SK-N-SH (cell line): Measurements from ENCODE around the gene LRIT2. TPM values are rescaled to one million over a fixed set of nuclear protein-coding genes. Genes with fewer than 3 reads are reported as not detected.

ENCODE experiments used
- CTCF ChIA-PET: fragments of 300-600, 350-600 bp; formaldehyde crosslinking; extraction: SDS; loops from one replicate; lab custom pipeline; 2021; lab: Yijun Ruan, JAX
- POLR2A ChIA-PET: fragments of 350-600 bp; sonication (Branson Sonifier 250); formaldehyde crosslinking; extraction: SDS; loops from one replicate; lab custom pipeline; 2020; ENCODE audit warnings: antibody characterized with exemption, inconsistent platforms; lab: Yijun Ruan, JAX
- DNase-seq: peaks from one replicate; pipeline ENCODE4 v3.0.0; 2012
- H2AFZ ChIP-seq: fragments of 200-600 bp; sonication (generic); 2 replicates; pipeline ENCODE4 v1.8.1; 2016; ENCODE audit warnings: antibody characterized with exemption, mild to moderate bottlenecking, low read depth
- H3F3A ChIP-seq: fragments of 200-600 bp; sonication (generic); replicated peaks from 2 replicates; pipeline ENCODE3; 2016; ENCODE audit warnings: antibody characterized with exemption, mild to moderate bottlenecking; ENCODE audit not compliant: insufficient read depth
- H3K27ac ChIP-seq, 2 experiments: fragments of 200-500 bp in 1 of 2; fragments of 200-600 bp in 1 of 2; sonication (Bioruptor generic) in 1 of 2; sonication (generic), shearing (Covaris generic) in 1 of 2; 2 replicates each; pipeline versions ENCODE4 v1.5.1 to v1.6.1; 2014 to 2016; ENCODE audit warnings: low read depth in 2 of 2, inconsistent platforms in 1 of 2, low read length in 1 of 2, mild to moderate bottlenecking in 1 of 2, mixed read lengths in 1 of 2
- H3K27me3 ChIP-seq: fragments of 200-600 bp; sonication (generic), shearing (Covaris generic); 2 replicates; pipeline ENCODE4 v1.6.1; 2016; ENCODE audit warnings: mixed run types; ENCODE audit not compliant: insufficient read depth
- H3K36me3 ChIP-seq, 2 experiments: fragments of 200-500 bp in 1 of 2; fragments of 200-600 bp in 1 of 2; sonication (Bioruptor generic) in 1 of 2; sonication (generic) in 1 of 2; replicated peaks in 1 of 2; 2 replicates each; pipeline versions ENCODE3 to v1.5.1; 2014 to 2016; ENCODE audit warnings: low read length in 1 of 2, mild to moderate bottlenecking in 1 of 2; ENCODE audit not compliant: insufficient read depth in 2 of 2, control insufficient read depth in 1 of 2
- H3K4me1 ChIP-seq, 2 experiments: fragments of 200-500 bp in 1 of 2; fragments of 200-600 bp in 1 of 2; sonication (Bioruptor generic) in 1 of 2; sonication (generic), shearing (Covaris generic) in 1 of 2; 2 replicates each; pipeline versions ENCODE4 v1.5.1 to v1.6.1; 2014 to 2016; ENCODE audit warnings: low read depth in 1 of 2, low read length in 1 of 2, mixed run types in 1 of 2; ENCODE audit not compliant: insufficient read depth in 2 of 2, control insufficient read depth in 1 of 2
- H3K4me2 ChIP-seq: fragments of 200-600 bp; sonication (generic), shearing (Covaris generic); 2 replicates; pipeline ENCODE4 v1.6.1; 2017; ENCODE audit warnings: mixed run types
- H3K4me3 ChIP-seq, 2 experiments: fragments of 200-500 bp in 1 of 2; fragments of 200-600 bp in 1 of 2; sonication (Bioruptor generic) in 1 of 2; sonication (generic), shearing (Covaris generic) in 1 of 2; 2 replicates each; pipeline versions ENCODE4 v1.5.1 to v1.8.1; 2014 to 2016; ENCODE audit warnings: low read depth in 2 of 2, inconsistent platforms in 1 of 2, low read length in 1 of 2, mild to moderate bottlenecking in 1 of 2, mixed read lengths in 1 of 2, moderate library complexity in 1 of 2
- H3K79me2 ChIP-seq: fragments of 200-600 bp; sonication (generic); 2 replicates; pipeline ENCODE4 v1.8.1; 2017; ENCODE audit warnings: mild to moderate bottlenecking; ENCODE audit not compliant: insufficient read depth
- H3K9ac ChIP-seq: fragments of 200-600 bp; sonication (generic); 2 replicates; pipeline ENCODE4 v1.6.1; 2017; ENCODE audit warnings: mixed run types
- H3K9me2 ChIP-seq: fragments of 200-600 bp; sonication (generic); 2 replicates; pipeline ENCODE4 v1.6.1; 2017; ENCODE audit warnings: mixed run types
- H3K9me3 ChIP-seq: fragments of 200-600 bp; sonication (generic); 2 replicates; pipeline ENCODE4 v1.6.1; 2017; ENCODE audit warnings: mixed run types, mild to moderate bottlenecking, moderate library complexity
- H4K20me1 ChIP-seq: fragments of 200-600 bp; sonication (generic); 2 replicates; pipeline ENCODE4 v1.6.1; 2017; ENCODE audit warnings: mild to moderate bottlenecking, mixed run types; ENCODE audit not compliant: insufficient read depth
- ELF1 ChIP-seq: IDR thresholded peaks from 2 replicates; pipeline ENCODE4 v1.4.0; 2012
- EP300 ChIP-seq, 2 experiments: IDR thresholded peaks; 2 replicates each; pipeline versions ENCODE4 v1.4.0 to v1.6.1; 2012; ENCODE audit warnings: borderline replicate concordance in 1 of 2, low read depth in 1 of 2, low read length in 1 of 2
- EZH2phosphoT487 ChIP-seq: fragments of 200-600 bp; sonication (generic); IDR thresholded peaks from 2 replicates; pipeline ENCODE4 v1.6.1; 2017; ENCODE audit warnings: low read depth, mixed run types, mild to moderate bottlenecking, antibody characterized with exemption, moderate library complexity, borderline replicate concordance
- FOSL2 ChIP-seq: IDR thresholded peaks from 2 replicates; pipeline ENCODE4 v1.4.0; 2012; ENCODE audit warnings: low read depth, mild to moderate bottlenecking, moderate library complexity, borderline replicate concordance
- JUND ChIP-seq: IDR thresholded peaks from 2 replicates; pipeline ENCODE4 v1.4.0; 2012
- MEF2A ChIP-seq: IDR thresholded peaks from 2 replicates; pipeline ENCODE4 v1.4.0; 2012; ENCODE audit warnings: low read depth, borderline replicate concordance
- NFIC ChIP-seq: IDR thresholded peaks from 2 replicates; pipeline ENCODE4 v1.4.0; 2012; ENCODE audit warnings: borderline replicate concordance
- NRF1 ChIP-seq: IDR thresholded peaks from 2 replicates; pipeline ENCODE4 v1.6.1; 2012; ENCODE audit warnings: low read depth, mild to moderate bottlenecking, low read length
- RAD21 ChIP-seq: IDR thresholded peaks from 2 replicates; pipeline ENCODE4 v1.6.1; 2012; ENCODE audit warnings: mild to moderate bottlenecking, low read length
- RCOR1 ChIP-seq: fragments of 150-350 bp; IDR thresholded peaks from 2 replicates; pipeline ENCODE4 v1.6.1; 2017; ENCODE audit warnings: antibody characterized with exemption, low read length
- RFX5 ChIP-seq: IDR thresholded peaks from 2 replicates; pipeline ENCODE4 v1.6.1; 2012; ENCODE audit warnings: mild to moderate bottlenecking, improper control_type of control experiment, low read length
- RXRA ChIP-seq: IDR thresholded peaks from 2 replicates; pipeline ENCODE4 v1.4.0; 2012; ENCODE audit warnings: low read depth, mild to moderate bottlenecking, borderline replicate concordance
- SIN3A ChIP-seq: IDR thresholded peaks from 2 replicates; pipeline ENCODE4 v1.6.1; 2012; ENCODE audit warnings: low read depth, mild to moderate bottlenecking, low read length, moderate library complexity, borderline replicate concordance
- SMC3 ChIP-seq: IDR thresholded peaks from 2 replicates; pipeline ENCODE4 v1.6.1; 2012; ENCODE audit warnings: low read depth, low read length, improper control_type of control experiment
- TAF1 ChIP-seq: IDR thresholded peaks from 2 replicates; pipeline ENCODE4 v1.6.1; 2012; ENCODE audit warnings: low read depth, mild to moderate bottlenecking, low read length, moderate library complexity, borderline replicate concordance
- TCF12 ChIP-seq: IDR thresholded peaks from 2 replicates; pipeline ENCODE4 v1.4.0; 2012
- WGBS: methylation state at CpG from one replicate; pipeline ENCODE4 v1.1.6; 2017; ENCODE audit warnings: low lambda C conversion rate; 5-methylcytosine and 5-hydroxymethylcytosine counted together
- polyA plus RNA-seq, 3 experiments: library from polyadenylated mRNA; depleted of rRNA; stranded (reverse); fragments of >200 nt; gene quantifications; 2 replicates each; pipeline ENCODE4 v1.2.3, GENCODE V29; 2012
- TF ChIP-seq, protein P1 (sequence below): IDR thresholded peaks from 2 replicates; pipeline ENCODE4 v1.4.0; 2012; ENCODE audit warnings: low read depth, borderline replicate concordance
- TF ChIP-seq, protein P2 (sequence below): fragments of 150-350 bp; IDR thresholded peaks from 2 replicates; pipeline ENCODE4 v1.6.1; 2016; ENCODE audit warnings: mild to moderate bottlenecking, low read depth, low read length
- TF ChIP-seq, protein P3 (sequence below): IDR thresholded peaks from 2 replicates; pipeline ENCODE4; 2012
- TF ChIP-seq, protein P4 (sequence below): IDR thresholded peaks from 2 replicates; pipeline ENCODE4 v1.4.0; 2012; ENCODE audit warnings: low read depth
- TF ChIP-seq, protein P5 (sequence below): fragments of 150-350 bp; IDR thresholded peaks from 2 replicates; pipeline ENCODE4 v1.6.1; 2017; ENCODE audit warnings: antibody characterized with exemption, low read length, low read depth, borderline replicate concordance

LRIT2 gene
- polyA plus RNA-seq, 1 of the 3 experiments (the other 2 are of a cell fraction), result not detected

DNA sequence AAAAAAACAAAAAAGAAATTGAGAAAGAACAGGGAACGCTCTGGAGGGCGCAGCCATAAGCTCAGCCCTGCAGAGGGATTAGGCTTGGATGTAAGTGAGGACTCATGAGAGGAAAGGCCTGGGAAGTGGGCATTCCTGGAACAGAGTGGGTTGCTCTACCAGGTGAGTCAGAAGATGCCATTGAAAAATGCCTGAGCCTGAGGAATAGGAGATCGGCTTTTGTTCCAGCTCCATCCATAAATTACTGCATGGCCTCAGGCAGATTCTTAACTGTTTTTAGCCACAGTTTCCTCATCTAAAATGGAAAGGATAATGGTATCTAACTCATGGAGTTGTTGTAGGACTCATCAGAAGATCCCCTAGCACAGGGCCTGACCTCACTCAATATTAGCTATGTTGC is 18.4 kb upstream of the LRIT2 start:
- Histone ChIP-seq H3K9ac (no peak overlapping the region), H3K27ac (no peak overlapping the region), H3K9me2 (no peaks in the 10 kb centered on the region), H3K79me2 (no peaks in the 10 kb centered on the region), H3F3A (no peaks in the 10 kb centered on the region), H3K27me3 (no peaks in the 10 kb centered on the region; the same call in 1 of the 2 replicates), H4K20me1 (no peaks in the 10 kb centered on the region), H3K9me3 (no peaks in the 10 kb centered on the region), H3K36me3 (no peaks in the 10 kb centered on the region)
- POLR2A ChIA-PET, result no interaction called here
- DNase-seq, result no peak
- 74% methylated on average over 3 of the region's 3 CpGs for WGBS
- TF ChIP-seq SMC3 (no peak), TAF1 (no peak), RXRA (no peak), SIN3A (no peak), FOSL2 (no peak), RAD21 (no peak)
- TF ChIP-seq, protein P1, sequence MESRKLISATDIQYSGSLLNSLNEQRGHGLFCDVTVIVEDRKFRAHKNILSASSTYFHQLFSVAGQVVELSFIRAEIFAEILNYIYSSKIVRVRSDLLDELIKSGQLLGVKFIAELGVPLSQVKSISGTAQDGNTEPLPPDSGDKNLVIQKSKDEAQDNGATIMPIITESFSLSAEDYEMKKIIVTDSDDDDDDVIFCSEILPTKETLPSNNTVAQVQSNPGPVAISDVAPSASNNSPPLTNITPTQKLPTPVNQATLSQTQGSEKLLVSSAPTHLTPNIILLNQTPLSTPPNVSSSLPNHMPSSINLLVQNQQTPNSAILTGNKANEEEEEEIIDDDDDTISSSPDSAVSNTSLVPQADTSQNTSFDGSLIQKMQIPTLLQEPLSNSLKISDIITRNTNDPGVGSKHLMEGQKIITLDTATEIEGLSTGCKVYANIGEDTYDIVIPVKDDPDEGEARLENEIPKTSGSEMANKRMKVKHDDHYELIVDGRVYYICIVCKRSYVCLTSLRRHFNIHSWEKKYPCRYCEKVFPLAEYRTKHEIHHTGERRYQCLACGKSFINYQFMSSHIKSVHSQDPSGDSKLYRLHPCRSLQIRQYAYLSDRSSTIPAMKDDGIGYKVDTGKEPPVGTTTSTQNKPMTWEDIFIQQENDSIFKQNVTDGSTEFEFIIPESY, result no peak
- TF ChIP-seq, protein P2, sequence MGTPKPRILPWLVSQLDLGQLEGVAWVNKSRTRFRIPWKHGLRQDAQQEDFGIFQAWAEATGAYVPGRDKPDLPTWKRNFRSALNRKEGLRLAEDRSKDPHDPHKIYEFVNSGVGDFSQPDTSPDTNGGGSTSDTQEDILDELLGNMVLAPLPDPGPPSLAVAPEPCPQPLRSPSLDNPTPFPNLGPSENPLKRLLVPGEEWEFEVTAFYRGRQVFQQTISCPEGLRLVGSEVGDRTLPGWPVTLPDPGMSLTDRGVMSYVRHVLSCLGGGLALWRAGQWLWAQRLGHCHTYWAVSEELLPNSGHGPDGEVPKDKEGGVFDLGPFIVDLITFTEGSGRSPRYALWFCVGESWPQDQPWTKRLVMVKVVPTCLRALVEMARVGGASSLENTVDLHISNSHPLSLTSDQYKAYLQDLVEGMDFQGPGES, result no peak
- TF ChIP-seq, all 33 proteins: peak for 0
- Histone ChIP-seq H2AFZ (no peak overlapping the region), H3K4me3 (no peak overlapping the region), H3K4me1 (no peaks in the 10 kb centered on the region), H3K4me2 (no peak overlapping the region)
- CTCF ChIA-PET, result interaction anchor here (0.9 kb wide), 1 partner anchor 294 kb away, joined by 4 read pairs; no protein-coding TSS in a partner anchor

DNA sequence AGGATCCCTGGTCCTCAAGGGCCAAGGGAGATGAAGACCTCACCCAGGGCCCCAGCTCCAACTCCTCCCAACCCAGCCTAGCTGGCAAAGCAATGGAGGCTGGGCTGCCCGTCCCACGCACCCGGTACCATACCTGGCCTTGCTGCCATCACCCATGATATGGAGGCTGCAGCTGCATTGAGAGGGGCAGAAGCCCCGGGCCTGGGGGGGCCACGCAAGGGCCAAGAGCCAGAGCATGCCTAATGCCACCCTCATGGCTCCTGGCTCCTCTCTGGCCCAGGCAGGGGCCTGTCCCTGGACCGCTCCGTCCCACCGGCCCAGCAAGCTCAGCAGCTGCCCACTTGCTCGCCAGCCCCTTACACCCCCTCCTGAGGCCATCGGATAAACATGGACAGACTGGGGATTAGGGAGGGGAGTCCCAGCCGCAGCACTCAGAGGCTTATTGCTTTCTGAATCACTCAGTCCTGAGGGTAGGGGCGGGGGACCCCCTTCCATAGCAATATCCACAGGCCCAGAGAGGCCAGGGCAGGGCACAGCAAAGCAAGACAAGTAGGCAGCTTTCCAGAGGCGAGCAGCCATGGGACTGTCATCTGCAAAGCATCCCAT is 15.9 kb upstream of the LRIT2 start, which contains the start of gene LRIT1:
TSS of gene LRIT1 (minus strand) at position 362 of the 606 bp plus-strand sequence. CDS start at position 255, 107 bp downstream.
- 45% methylated on average over 5 of the region's 13 CpGs for WGBS
- no peaks in the 10 kb centered on the region for H3K9me2 ChIP-seq
- H3K4me1 ChIP-seq, result no peaks in the 10 kb centered on the region
- ChIA-PET POLR2A (no interaction called here), CTCF (interaction anchor here (1.0 kb wide), 1 partner anchor 60 kb away, joined by 3 read pairs; no protein-coding TSS in a partner anchor)
- H4K20me1 ChIP-seq, result no peaks in the 10 kb centered on the region
- no peaks in the 10 kb centered on the region for H3K79me2 ChIP-seq
- no peak within 1 kb of the TSS for H3K4me2 ChIP-seq
- H2AFZ ChIP-seq, result no peak within 1 kb of the TSS
- TF ChIP-seq EP300 (IDR thresholded peaks at IDR 0.05; ENCODE audit: borderline replicate concordance in 1 of 2, low read depth in 1 of 2, low read length in 1 of 2), result no peak
- TF ChIP-seq, protein P3, sequence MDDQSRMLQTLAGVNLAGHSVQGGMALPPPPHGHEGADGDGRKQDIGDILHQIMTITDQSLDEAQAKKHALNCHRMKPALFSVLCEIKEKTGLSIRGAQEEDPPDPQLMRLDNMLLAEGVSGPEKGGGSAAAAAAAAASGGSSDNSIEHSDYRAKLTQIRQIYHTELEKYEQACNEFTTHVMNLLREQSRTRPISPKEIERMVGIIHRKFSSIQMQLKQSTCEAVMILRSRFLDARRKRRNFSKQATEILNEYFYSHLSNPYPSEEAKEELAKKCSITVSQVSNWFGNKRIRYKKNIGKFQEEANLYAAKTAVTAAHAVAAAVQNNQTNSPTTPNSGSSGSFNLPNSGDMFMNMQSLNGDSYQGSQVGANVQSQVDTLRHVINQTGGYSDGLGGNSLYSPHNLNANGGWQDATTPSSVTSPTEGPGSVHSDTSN, result no peak
- no peak for TF ChIP-seq MEF2A
- TF ChIP-seq TCF12, result no peak
- TF ChIP-seq, protein P4, sequence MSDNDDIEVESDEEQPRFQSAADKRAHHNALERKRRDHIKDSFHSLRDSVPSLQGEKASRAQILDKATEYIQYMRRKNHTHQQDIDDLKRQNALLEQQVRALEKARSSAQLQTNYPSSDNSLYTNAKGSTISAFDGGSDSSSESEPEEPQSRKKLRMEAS, result no peak
- TF ChIP-seq RCOR1, result no peak
- TF ChIP-seq, protein P5, sequence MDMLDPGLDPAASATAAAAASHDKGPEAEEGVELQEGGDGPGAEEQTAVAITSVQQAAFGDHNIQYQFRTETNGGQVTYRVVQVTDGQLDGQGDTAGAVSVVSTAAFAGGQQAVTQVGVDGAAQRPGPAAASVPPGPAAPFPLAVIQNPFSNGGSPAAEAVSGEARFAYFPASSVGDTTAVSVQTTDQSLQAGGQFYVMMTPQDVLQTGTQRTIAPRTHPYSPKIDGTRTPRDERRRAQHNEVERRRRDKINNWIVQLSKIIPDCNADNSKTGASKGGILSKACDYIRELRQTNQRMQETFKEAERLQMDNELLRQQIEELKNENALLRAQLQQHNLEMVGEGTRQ, result no peak
- no peak for TF ChIP-seq NRF1
- no peak for TF ChIP-seq RFX5
- TF ChIP-seq, protein P2, result no peak
- no peak for TF ChIP-seq ELF1
- no peak for TF ChIP-seq EZH2phosphoT487
- TF ChIP-seq RXRA, result no peak
- no peak for TF ChIP-seq NFIC
- no peak for TF ChIP-seq JUND
- no peak for TF ChIP-seq FOSL2
- no peak within 1 kb of the TSS for H3K9ac ChIP-seq
- H3F3A ChIP-seq, result no peaks in the 10 kb centered on the region
- no peaks in the 10 kb centered on the region for H3K36me3 ChIP-seq
- H3K27ac ChIP-seq, result no peak within 1 kb of the TSS
- no peak within 1 kb of the TSS for H3K4me3 ChIP-seq
- no peaks in the 10 kb centered on the region for H3K9me3 ChIP-seq
- DNase-seq, result no peak
- no peaks in the 10 kb centered on the region for H3K27me3 ChIP-seq
